HG02678 (cell line): ENCODE results near the gene SIRPA.

Source experiments
- ATAC-seq: cut with Tn5 transposase; IDR thresholded peaks from one replicate; pipeline ENCODE4 v1.9.1; 2021; ENCODE audit warnings: mild to moderate bottlenecking, moderate library complexity; ENCODE audit not compliant: unreplicated experiment

Gene SIRPA

GRCh38 chr20:1894951-1895673 is at the start of gene SIRPA:
Gene SIRPA, plus strand, starts transcription at chr20:1895407. Its CDS starts 41 bp downstream, at chr20:1895448.
- ATAC-seq = no peak

DNA sequence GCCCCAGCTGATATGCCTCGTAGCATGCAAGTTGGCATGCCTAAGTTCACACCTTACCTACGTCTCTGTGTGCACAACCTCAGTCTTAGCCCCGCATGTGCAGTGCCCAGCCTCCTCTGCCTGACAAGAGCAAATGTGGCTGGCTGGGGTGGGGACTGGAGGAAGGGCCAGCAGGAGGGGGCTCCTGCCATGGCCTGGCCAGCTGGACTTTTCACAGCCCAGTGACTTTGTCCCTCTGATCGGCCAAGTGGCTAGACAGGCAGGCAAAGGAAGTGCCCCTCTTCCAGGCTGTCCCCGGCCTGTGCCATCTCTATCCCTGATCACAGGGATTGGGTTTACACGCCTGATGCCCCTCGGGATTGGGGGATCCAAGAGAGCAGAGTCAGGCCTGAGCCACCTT is 49.5 kb upstream of the SIRPA start:
- no peak for ATAC-seq

GRCh38 chr20:1846341-1846740 is 48.9 kb upstream of the SIRPA start:
- ATAC-seq = no peak

DNA sequence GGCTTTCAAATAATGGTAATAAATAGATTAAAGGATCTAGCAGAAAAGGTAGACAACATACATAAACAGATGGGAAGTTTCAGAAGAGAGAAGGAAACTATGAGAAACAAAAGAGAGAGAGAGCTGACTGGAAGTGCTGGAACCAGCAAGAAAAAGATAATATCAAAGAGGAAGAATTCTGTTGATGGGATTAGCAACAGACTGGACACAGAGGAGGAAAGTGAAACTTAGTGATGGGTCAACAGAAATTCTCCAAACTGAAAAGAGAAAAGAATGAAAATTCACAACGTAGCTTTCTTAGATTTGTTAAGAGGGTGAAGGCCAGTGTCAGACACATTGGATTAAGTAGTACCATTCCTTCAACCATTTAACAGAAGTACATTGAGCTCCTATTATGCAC is 48.3 kb upstream of the SIRPA start:
- ATAC-seq = no peak

DNA sequence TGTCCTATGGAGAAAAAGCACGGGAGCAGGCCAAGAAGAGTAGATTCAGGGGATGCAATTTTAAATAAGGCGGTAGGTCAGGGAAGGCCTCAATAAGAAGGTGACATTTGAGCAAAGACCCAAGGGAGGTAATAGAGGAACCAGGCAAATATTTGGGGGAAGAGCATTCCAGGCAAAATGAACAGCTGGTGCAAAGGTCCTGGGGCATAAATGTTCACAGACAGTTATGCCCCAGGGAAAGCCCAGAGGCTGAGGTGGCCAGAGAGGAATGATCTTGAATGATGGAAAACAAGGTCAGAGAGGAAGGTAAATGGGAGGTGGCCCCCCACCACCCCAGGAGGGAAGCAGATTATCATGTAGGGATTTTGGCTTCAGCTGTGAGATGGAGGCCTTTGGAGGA is 47.4 kb upstream of the SIRPA start:
- no peak for ATAC-seq

GRCh38 chr20:1848373-1848772 is 46.8 kb upstream of the SIRPA start:
- ATAC-seq = no peak

DNA sequence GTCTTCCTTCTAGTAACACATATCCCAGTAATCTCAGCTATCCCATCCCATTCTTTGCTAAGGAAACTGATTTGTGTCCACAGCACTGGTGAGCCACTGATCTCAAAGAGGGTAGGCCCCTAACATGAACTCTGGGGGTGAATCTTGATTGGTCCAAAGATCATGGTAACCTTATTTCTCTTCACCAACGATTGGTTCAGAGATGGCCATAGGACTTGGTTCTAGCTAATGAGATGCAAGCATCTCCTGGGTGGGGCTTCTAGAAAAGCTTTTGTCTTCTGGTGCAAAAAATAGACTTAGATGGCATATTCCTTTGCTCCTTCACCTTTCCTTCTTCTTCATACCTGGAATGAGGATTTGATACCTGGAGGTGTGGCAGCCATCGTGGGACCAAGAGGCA is 43.8 kb upstream of the SIRPA start:
- no peak for ATAC-seq

GRCh38 chr20:1853473-1853872 is 41.7 kb upstream of the SIRPA start:
- ATAC-seq = no peak

GRCh38 chr20:1854246-1854645 is 41.0 kb upstream of the SIRPA start:
- no peak for ATAC-seq

DNA sequence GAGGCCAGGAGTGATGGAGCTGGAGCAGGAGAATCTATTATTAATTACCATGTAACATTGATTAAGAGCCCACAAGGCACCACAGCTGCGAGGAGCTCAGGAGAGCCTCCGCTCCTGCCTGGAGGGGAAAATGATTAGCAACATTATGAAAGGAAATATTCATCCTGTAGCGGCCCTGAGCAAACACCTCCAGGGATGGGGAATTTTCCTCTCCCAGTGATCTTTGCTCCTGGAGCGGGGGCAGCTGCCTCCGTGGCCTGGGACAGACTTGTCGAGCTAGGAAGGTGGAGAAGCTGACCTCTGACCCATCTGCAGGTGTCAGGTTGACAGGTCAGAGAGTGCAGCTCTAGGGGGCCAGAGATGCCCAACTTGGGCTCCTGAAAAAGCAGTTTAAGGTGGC is 40.1 kb upstream of the SIRPA start:
- ATAC-seq = no peak

- no peak for ATAC-seq
Observed at GRCh38 chr20:1855690-1856089, 39.5 kb upstream of the SIRPA start.

GRCh38 chr20:1856424-1856823 is 38.8 kb upstream of the SIRPA start:
- ATAC-seq = no peak

GRCh38 chr20:1857466-1857865 is 37.7 kb upstream of the SIRPA start:
- no peak for ATAC-seq

DNA sequence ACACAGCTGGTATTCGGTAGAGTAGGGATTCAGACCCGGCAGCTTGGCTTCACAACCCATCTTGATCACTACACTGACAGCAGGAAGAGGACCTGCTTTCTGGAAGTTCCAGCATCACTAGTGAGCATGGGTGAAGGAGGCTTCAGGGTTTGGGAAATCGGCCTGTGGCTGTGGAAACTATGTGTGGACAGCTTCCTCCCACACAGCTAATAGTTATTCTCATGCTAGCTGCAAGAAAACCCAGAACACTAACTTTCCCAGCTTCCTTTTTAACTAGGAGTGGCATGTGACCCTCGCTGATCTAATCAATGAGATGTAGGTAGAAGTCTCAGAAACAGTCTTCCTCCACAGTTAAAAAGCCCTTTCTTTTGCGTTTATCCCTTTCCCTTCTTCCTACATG is 36.3 kb upstream of the SIRPA start:
- ATAC-seq = no peak

DNA sequence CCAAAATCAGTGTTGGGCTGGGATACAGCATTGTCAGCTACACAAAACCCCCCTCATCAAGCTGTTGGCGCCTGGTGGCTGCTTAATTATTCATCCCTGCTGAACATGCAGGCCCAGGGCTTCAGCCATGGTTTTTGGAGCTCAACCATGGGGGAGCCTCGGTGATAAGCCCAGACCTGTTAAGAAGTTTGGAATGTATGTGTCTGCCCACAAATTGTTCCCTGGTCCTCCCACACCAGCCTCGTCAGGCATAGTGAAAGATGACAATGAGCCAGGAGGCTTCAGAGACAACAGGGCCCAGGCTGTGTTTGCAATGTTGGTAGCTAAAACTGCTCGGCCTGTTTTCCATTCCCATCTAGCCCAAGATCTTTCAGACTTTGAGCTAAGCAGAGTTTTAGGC is 34.8 kb upstream of the SIRPA start:
- ATAC-seq = no peak

GRCh38 chr20:1861347-1861976 is 33.7 kb upstream of the SIRPA start:
- no peak for ATAC-seq

- ATAC-seq = no peak
Observed at GRCh38 chr20:1861996-1862662, 33.1 kb upstream of the SIRPA start.

DNA sequence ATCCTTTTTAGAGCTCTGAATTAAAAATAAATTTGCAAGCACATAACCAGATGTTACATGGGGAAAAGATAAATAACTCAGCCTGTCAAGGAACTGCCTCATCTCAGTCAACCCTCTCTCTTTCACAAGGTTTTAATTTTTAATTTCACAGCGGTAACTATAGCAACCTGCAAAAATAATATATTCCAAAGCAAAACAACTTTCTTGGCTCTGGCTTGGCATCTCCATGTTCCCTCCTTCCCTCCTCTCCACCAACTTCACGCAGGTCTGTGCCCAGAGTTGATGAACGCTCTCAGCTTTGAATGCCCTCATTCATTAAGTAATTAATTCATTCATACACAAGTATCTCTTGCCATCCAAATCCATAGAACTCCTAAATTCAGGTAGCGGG is 32.5 kb upstream of the SIRPA start:
- ATAC-seq = no peak

- no peak for ATAC-seq
Observed at GRCh38 chr20:1863296-1863695, 31.9 kb upstream of the SIRPA start.

DNA sequence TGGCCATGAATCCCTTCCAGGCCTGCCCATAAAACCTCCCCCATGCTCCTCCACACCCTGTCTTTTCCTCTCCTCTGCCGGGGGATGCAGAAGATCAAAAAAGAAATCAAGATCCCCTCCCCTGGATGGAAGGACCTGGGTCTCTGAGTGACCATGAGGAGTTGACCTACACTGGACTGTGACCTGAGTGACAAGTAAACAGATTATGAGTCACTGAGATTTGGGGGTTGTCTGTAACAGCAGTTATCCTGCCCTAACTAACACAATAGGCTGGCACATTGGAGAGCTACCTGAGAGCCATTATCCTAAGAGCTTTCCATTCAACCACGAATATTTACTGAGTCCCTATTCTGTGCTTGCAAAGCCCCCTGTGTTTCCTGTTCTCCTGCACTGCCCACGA is 28.4 kb upstream of the SIRPA start:
- ATAC-seq = no peak

DNA sequence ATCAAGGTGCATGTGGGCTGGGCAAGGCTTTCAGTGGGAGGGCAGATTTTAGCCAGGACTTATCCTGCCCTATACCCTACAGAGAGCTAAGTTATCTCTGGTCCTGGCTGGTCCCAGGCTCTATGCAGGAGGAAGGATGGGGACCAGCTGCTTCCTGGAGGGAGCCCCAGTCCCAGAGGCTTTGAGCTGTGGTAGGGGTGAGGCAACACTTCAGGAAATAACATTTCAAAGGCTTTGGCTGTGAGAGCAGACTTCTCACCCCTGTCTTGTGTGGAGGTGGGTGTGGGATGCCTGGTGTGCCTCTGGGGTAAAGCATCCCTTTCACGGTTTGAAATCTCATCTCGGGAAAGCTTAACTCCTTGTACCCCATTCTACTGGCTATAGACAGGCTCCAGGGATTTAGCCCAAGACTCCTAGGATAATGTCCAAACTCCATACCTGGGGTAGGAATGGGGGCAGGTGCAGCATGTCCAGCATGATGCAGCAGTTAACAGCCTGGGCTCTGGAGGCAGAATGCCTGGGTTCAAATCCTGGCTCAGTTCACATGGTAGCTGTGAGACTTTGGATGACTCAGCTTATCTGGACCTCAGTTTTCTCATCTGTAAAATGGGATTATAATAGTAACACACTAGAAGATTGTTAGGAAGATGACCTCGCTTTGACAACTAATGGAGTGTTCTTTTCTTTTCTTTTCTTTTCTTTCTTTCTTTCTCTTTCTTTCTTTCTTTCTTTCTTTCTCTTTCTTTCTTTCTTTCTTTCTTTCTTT is 27.5 kb upstream of the SIRPA start:
- no peak for ATAC-seq

- ATAC-seq = no peak
Observed at GRCh38 chr20:1868856-1869255, 26.4 kb upstream of the SIRPA start.
